ENCODE results near the gene UGGT1. TPM values are rescaled to one million over a fixed set of nuclear protein-coding genes. Genes with fewer than 3 reads are reported as not detected.

The UGGT1 gene
- total and polyA plus RNA-seq, 9 of the 15 experiments (the other 6 are each of a cell fraction or from before 2014, with no cell fraction given), result 5.1 to 56.4 (median 37.9) TPM

DNA sequence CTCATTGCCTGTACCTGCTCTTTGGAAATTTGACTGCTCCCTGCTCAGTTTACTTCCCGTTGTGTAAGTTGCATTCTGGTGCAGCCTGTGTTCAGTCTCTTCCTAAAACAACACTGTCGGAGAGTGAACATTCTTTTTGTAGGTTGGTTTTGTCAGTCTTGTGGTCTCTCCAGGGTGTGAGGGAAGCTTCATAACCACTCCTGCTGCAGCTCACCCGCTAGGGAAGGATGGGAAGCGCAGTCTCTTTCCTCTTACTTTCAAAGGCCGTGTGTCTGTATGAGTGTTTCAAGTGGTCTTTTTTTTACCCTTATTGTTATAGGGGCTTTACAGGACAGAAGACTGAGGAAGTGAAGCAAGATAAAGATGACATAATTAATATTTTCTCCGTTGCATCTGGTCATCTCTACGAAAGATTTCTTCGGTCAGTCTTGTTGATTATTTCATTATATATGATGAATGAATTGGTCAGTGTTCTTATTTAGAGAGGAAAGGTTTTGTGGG is 87.2 kb downstream of the UGGT1 start:
- DNase-seq (ENCODE audit: extremely low read depth in 1 of 4, low spot score in 3 of 4), result no peak
- ChIA-PET CTCF (ENCODE audit: low intra/inter-chr PET ratio) (no interaction called here), POLR2A (interaction anchor here (1.0 kb wide), 1 partner anchor 13 kb away, joined by 3 read pairs; no protein-coding TSS in a partner anchor)
- H3K4me1 ChIP-seq (replicated peaks in 1 of 2; ENCODE audit: control insufficient read depth in 2 of 2, insufficient read depth in 2 of 2, low read length in 2 of 2), result no peaks in the 10 kb centered on the region; a peak in 1 of 5 replicates
- H3K9me1 ChIP-seq (ENCODE audit: control insufficient read depth, insufficient read depth, low read length), result no peaks in the 10 kb centered on the region
- no peak overlapping the region for H2AFZ ChIP-seq (ENCODE audit: low read depth, low read length)
- TF ChIP-seq, protein P1, sequence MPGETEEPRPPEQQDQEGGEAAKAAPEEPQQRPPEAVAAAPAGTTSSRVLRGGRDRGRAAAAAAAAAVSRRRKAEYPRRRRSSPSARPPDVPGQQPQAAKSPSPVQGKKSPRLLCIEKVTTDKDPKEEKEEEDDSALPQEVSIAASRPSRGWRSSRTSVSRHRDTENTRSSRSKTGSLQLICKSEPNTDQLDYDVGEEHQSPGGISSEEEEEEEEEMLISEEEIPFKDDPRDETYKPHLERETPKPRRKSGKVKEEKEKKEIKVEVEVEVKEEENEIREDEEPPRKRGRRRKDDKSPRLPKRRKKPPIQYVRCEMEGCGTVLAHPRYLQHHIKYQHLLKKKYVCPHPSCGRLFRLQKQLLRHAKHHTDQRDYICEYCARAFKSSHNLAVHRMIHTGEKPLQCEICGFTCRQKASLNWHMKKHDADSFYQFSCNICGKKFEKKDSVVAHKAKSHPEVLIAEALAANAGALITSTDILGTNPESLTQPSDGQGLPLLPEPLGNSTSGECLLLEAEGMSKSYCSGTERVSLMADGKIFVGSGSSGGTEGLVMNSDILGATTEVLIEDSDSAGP (CRISPR knock-in tag; IDR thresholded peaks at IDR 0.05), result no peak
- TF ChIP-seq ASH1L (IDR thresholded peaks at IDR 0.05; ENCODE audit: borderline replicate concordance, low read depth, partially characterized antibody), result no peak
- no peak for TF ChIP-seq POLR2A (conservative IDR thresholded peaks at IDR 0.05)
- TF ChIP-seq SAFB2 (IDR thresholded peaks at IDR 0.05; ENCODE audit: borderline replicate concordance, low read depth, low read length, severe bottlenecking), result no peak
- TF ChIP-seq, protein P2, sequence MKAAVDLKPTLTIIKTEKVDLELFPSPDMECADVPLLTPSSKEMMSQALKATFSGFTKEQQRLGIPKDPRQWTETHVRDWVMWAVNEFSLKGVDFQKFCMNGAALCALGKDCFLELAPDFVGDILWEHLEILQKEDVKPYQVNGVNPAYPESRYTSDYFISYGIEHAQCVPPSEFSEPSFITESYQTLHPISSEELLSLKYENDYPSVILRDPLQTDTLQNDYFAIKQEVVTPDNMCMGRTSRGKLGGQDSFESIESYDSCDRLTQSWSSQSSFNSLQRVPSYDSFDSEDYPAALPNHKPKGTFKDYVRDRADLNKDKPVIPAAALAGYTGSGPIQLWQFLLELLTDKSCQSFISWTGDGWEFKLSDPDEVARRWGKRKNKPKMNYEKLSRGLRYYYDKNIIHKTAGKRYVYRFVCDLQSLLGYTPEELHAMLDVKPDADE (conservative IDR thresholded peaks at IDR 0.05; ENCODE audit: control insufficient read depth, low read depth, low read length), result no peak
- TF ChIP-seq BRCA1 (IDR thresholded peaks at IDR 0.05), result no peak
- no peak for TF ChIP-seq BRCA1 (CRISPR knock-in tag; IDR thresholded peaks at IDR 0.05)
- no peak for TF ChIP-seq DMBX1 (CRISPR knock-in tag; IDR thresholded peaks at IDR 0.05; ENCODE audit: borderline replicate concordance)
- no peak for TF ChIP-seq SMAD3 (CRISPR knock-in tag; conservative IDR thresholded peaks at IDR 0.05)
- TF ChIP-seq, protein P3, sequence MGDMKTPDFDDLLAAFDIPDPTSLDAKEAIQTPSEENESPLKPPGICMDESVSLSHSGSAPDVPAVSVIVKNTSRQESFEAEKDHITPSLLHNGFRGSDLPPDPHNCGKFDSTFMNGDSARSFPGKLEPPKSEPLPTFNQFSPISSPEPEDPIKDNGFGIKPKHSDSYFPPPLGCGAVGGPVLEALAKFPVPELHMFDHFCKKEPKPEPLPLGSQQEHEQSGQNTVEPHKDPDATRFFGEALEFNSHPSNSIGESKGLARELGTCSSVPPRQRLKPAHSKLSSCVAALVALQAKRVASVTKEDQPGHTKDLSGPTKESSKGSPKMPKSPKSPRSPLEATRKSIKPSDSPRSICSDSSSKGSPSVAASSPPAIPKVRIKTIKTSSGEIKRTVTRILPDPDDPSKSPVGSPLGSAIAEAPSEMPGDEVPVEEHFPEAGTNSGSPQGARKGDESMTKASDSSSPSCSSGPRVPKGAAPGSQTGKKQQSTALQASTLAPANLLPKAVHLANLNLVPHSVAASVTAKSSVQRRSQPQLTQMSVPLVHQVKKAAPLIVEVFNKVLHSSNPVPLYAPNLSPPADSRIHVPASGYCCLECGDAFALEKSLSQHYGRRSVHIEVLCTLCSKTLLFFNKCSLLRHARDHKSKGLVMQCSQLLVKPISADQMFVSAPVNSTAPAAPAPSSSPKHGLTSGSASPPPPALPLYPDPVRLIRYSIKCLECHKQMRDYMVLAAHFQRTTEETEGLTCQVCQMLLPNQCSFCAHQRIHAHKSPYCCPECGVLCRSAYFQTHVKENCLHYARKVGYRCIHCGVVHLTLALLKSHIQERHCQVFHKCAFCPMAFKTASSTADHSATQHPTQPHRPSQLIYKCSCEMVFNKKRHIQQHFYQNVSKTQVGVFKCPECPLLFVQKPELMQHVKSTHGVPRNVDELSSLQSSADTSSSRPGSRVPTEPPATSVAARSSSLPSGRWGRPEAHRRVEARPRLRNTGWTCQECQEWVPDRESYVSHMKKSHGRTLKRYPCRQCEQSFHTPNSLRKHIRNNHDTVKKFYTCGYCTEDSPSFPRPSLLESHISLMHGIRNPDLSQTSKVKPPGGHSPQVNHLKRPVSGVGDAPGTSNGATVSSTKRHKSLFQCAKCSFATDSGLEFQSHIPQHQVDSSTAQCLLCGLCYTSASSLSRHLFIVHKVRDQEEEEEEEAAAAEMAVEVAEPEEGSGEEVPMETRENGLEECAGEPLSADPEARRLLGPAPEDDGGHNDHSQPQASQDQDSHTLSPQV (IDR thresholded peaks at IDR 0.05), result no peak
- TF ChIP-seq LEF1 (IDR thresholded peaks at IDR 0.05), result no peak
- no peak for TF ChIP-seq SMAD1 (IDR thresholded peaks at IDR 0.05; ENCODE audit: low read depth, low read length, partially characterized antibody)
- TF ChIP-seq FOXK1 (CRISPR knock-in tag; IDR thresholded peaks at IDR 0.05; ENCODE audit: borderline replicate concordance), result no peak
- no peak for TF ChIP-seq FOXJ3 (CRISPR knock-in tag; IDR thresholded peaks at IDR 0.05)
- TF ChIP-seq NFRKB (IDR thresholded peaks at IDR 0.05; ENCODE audit: low read depth), result no peak
- intact Hi-C loops (cut with micrococcal nuclease), result loop anchor here (5.0 to 10.0 kb wide), 3 partner anchors 54 to 237 kb away; no protein-coding TSS in a partner anchor
- no peaks in the 10 kb centered on the region for H3K79me2 ChIP-seq (ENCODE audit: control insufficient read depth, insufficient read depth, low read length)
- in situ Hi-C loops (cut with MboI), result no loop called here
- no peak overlapping the region for H3K4me3 ChIP-seq
- H3K36me3 ChIP-seq (ENCODE audit: control insufficient read depth, insufficient read depth, low read length), result peaks cover 94% of the 10 kb centered on the region
- H3K4me2 ChIP-seq (ENCODE audit: insufficient read depth, low read length), result no peak overlapping the region
- H3K9ac ChIP-seq (ENCODE audit: insufficient read depth in 1 of 2, low read depth in 2 of 2, low read length in 2 of 2), result no peak overlapping the region
- 87% methylated on average over 8 of the region's 8 CpGs for WGBS (ENCODE audit: insufficient coverage, low coverage, missing lambda C conversion rate)
- ATAC-seq, result no peak
- H4K20me1 ChIP-seq (replicated peaks; ENCODE audit: control insufficient read depth, insufficient read depth, low read length), result no peaks in the 10 kb centered on the region
- no peaks in the 10 kb centered on the region for H3K27me3 ChIP-seq (ENCODE audit: control insufficient read depth in 2 of 2, insufficient read depth in 2 of 2, low read length in 2 of 2)
- no peak for FAIRE-seq
- no peak overlapping the region for H3K27ac ChIP-seq (ENCODE audit: extremely low read depth, low read depth, low read length)
- H3K9me3 ChIP-seq (replicated peaks; ENCODE audit: control insufficient read depth, insufficient read depth, low read depth, low read length), result no peaks in the 10 kb centered on the region
- BruUV-seq (replicated peaks), result no TSS peak
